GM13976 (cell line): Measurements from ENCODE around the gene TMEM175.

Source experiments
- DNase-seq: peaks from one replicate; pipeline ENCODE4 v3.0.0; 2012; ENCODE audit warnings: low spot score
- CTCF ChIP-seq: IDR thresholded peaks from 2 replicates; pipeline ENCODE4 v1.5.1; 2012; ENCODE audit warnings: borderline replicate concordance, mild to moderate bottlenecking; ENCODE audit not compliant: insufficient read depth; ENCODE audit errors: extremely low read depth, missing control alignments, control extremely low read depth
- in situ Hi-C: fragments of 300-500 bp; cut with MboI; formaldehyde crosslinking; loops from one replicate; pipeline ENCODE4 v1.12.0; 2022; ENCODE audit warnings: low sequenced_read_pairs, mixed read lengths, inconsistent platforms; ENCODE audit not compliant: unreplicated experiment

The TMEM175 gene

GRCh38 chr4:986879-987623, 54.8 kb downstream of the TMEM175 start, which contains the start of gene IDUA:
Gene IDUA (plus strand): TSS chr4:987044. CDS start chr4:987085, 41 bp downstream.
- DNase-seq = peak; percentile 95
- peak; percentile 66 for TF ChIP-seq CTCF
- in situ Hi-C loops = no loop called here

DNA sequence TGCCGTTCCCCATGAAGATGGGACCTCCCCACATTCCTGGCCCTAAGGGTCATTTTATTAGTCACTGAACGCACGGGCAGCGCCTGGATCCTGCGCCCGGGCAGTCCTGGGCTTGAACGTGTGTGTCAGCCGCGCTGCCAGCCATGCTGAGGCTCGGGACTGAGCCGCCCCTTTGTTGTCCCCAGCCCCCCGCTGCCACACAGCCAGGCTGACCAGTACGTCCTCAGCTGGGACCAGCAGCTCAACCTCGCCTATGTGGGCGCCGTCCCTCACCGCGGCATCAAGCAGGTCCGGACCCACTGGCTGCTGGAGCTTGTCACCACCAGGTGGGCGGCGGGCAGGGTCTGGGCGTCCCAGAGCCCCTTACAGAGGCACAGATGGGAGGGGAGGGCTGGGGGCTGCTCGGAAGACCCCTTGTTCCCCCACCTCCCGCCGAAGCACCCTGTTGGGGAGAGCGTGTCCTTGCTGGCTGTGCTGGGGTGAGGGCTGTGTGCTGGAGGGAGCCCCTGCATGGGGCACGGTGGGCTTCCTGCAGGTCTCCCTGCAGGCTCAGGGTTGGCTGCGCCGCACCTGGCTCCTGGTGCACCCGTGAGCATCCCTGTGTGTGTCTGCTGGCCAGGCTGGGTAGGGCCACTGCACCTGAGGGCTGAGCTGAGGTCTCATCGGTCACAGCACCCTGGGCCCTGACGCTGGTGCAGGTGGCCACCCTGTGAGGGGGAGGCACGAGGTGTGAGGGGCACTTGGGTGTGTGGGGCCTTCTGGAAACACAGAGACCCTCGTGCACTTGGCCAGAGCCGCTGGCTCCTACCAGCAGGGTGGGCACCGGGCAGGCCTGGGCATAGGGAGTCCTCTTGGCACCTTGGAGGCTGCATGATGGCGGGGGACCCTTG, 55.6 kb downstream of the TMEM175 start:
- no peak for DNase-seq
- TF ChIP-seq CTCF = no peak
- in situ Hi-C loops = no loop called here

- no peak for DNase-seq
- no peak for TF ChIP-seq CTCF
- in situ Hi-C loops = no loop called here
Measured at GRCh38 chr4:988726-989721, 56.8 kb downstream of the TMEM175 start.

- no peak for TF ChIP-seq CTCF
- DNase-seq = no peak
- in situ Hi-C loops = no loop called here
Measured at GRCh38 chr4:989722-990471, 57.6 kb downstream of the TMEM175 start.

DNA sequence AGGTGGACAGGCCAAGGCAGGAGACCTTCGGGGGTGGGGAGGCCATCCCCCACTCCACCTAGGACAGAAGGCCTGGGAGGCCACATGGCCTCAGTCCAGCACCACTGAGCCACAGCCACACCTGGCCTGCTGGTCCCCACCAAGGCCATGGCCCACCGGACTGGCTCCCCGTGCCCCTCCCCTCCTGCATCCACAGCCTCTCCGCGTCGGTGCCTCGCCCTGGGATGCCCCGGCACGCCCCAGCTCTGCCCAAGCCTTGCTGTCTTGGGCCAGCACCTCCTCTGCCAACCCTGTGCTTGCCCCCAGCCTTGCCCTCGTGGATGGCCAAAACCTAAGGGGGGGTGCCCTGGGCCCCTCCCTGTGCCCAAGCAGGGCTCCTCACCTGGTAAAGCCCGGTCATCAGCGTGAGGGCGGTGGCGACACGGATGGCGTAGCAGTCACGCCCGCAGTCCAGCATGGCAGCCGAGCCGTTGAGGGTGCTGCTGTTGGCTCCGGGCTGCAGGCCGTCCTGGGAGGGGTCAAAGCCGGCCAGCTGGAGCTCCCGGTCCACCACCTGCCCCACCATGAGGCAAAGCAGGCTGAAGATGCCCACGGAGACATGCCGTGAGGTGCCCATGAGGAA, 58.6 kb downstream of the TMEM175 start:
- DNase-seq = no peak
- TF ChIP-seq CTCF = no peak
- in situ Hi-C loops = no loop called here
